H1 (cell line): Measurements from ENCODE around the gene PLCL1.

Source experiments
- ATF3 ChIP-seq: IDR thresholded peaks from 2 replicates; pipeline ENCODE4 v1.6.1; 2011; ENCODE audit warnings: low read depth, mild to moderate bottlenecking, low read length; ENCODE audit not compliant: insufficient read depth
- CBX5 ChIP-seq: fragments of 300-800, 300-1000 bp; sonication (generic); IDR thresholded peaks from 2 replicates; pipeline ENCODE4 v1.7.1; 2016; ENCODE audit warnings: antibody characterized with exemption, low read length, low read depth
- CBX8 ChIP-seq: fragments of 300-800, 300-1000 bp; sonication (generic); IDR thresholded peaks from 2 replicates; pipeline ENCODE4 v1.7.1; 2016; ENCODE audit warnings: low read depth, low read length, borderline replicate concordance
- CHD2 ChIP-seq: IDR thresholded peaks from 2 replicates; pipeline ENCODE4 v1.6.1; 2012; ENCODE audit warnings: low read length, improper control_type of control experiment
- EZH2 ChIP-seq: fragments of 200-600 bp; sonication (generic); IDR thresholded peaks from 2 replicates; pipeline ENCODE4 v1.7.1; 2012; ENCODE audit warnings: low read depth, mild to moderate bottlenecking, moderate library complexity, low read length, inconsistent platforms; ENCODE audit not compliant: severe bottlenecking
- KDM1A ChIP-seq: fragments of 200-600, 300-600 bp; sonication (generic); IDR thresholded peaks from 2 replicates; pipeline ENCODE4 v1.7.1; 2016; ENCODE audit warnings: mild to moderate bottlenecking, low read length, borderline replicate concordance
- MAX ChIP-seq: IDR thresholded peaks from 2 replicates; pipeline ENCODE4 v1.6.1; 2012; ENCODE audit warnings: inconsistent platforms
- POLR2A ChIP-seq, 2 experiments: IDR thresholded peaks; 1 replicate in 1 of 2; 2 replicates in 1 of 2; pipeline ENCODE4 v1.6.1; 2011; ENCODE audit warnings: low read depth in 2 of 2, low read length in 2 of 2, mild to moderate bottlenecking in 2 of 2; ENCODE audit errors: control extremely low read depth in 1 of 2
- POLR2AphosphoS5 ChIP-seq: IDR thresholded peaks from 2 replicates; pipeline ENCODE4 v1.6.1; 2011; ENCODE audit warnings: low read depth, low read length
- RFX5 ChIP-seq: IDR thresholded peaks from 2 replicates; pipeline ENCODE4 v1.6.1; 2011; ENCODE audit warnings: low read depth, low read length, improper control_type of control experiment, borderline replicate concordance
- TAF1 ChIP-seq: IDR thresholded peaks from 2 replicates; pipeline ENCODE4 v1.6.1; 2011; ENCODE audit warnings: mild to moderate bottlenecking, low read depth, low read length
- TEAD4 ChIP-seq: IDR thresholded peaks from 2 replicates; pipeline ENCODE4 v1.6.1; 2012; ENCODE audit warnings: low read depth, low read length, inconsistent platforms, mixed read lengths

- TF ChIP-seq TAF1 (no peak), POLR2A (IDR thresholded peaks at IDR 0.05; ENCODE audit: control extremely low read depth in 1 of 2, low read depth in 2 of 2, low read length in 2 of 2) (no peak), ATF3 (no peak), KDM1A (no peak), CBX8 (no peak), TEAD4 (no peak), CBX5 (no peak), EZH2 (no peak), POLR2AphosphoS5 (no peak), MAX (no peak), RFX5 (no peak), CHD2 (no peak)
Measured at GRCh38 chr2:198098386-198098785, 294.0 kb downstream of the PLCL1 start.
